ENCODE data around the gene MEFV. TPM values are rescaled to one million over a fixed set of nuclear protein-coding genes. Genes with fewer than 3 reads are reported as not detected.
"Not testable (repeated sequence)": the region's sequence is repeated elsewhere in the genome, so short reads cannot be mapped to it uniquely, and the experiment has no call there.

MEFV gene
- polyA plus RNA-seq, 2 of the 4 experiments (the other 2 are of a cell fraction): not detected

DNA sequence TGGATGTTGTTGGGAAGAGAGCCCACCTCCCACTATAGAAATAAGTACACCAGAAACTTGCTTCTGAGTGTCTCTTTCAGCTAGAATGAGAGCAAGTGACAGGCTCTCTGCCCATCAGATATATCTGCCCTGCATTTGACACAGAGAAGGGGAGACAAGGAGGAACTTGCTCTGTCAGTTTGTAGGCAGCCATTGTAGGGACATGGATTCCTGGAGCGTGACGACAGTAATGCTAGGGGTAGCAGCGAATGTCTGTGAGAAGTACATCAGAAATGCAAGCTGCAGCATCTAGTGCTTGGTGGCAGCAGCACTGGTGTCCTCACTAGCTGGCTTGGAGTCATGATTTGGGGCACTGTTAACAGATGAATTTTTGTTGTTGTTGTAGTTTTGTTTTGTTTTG is 44.4 kb downstream of the MEFV start:
- no peak for TF ChIP-seq HMGXB4 (CRISPR knock-in tag; IDR thresholded peaks at IDR 0.05; ENCODE audit: borderline replicate concordance)
- no peak for TF ChIP-seq USF2 (IDR thresholded peaks at IDR 0.05)
- TF ChIP-seq CBX8 (IDR thresholded peaks at IDR 0.05): no peak
- TF ChIP-seq, protein P1, sequence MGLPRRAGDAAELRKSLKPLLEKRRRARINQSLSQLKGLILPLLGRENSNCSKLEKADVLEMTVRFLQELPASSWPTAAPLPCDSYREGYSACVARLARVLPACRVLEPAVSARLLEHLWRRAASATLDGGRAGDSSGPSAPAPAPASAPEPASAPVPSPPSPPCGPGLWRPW (IDR thresholded peaks at IDR 0.05): no peak
- TF ChIP-seq ZC3H11A (IDR thresholded peaks at IDR 0.05): no peak
- ChIA-PET CTCF (no interaction called here), POLR2A (interaction anchor here (0.6 kb wide), 1 partner anchor 207 kb away, joined by 3 read pairs; no protein-coding TSS in a partner anchor)
- Histone ChIP-seq H3K27ac (no peak overlapping the region), H3K4me3 (no peak overlapping the region), H3K4me1 (no peaks in the 10 kb centered on the region), H3K9me3 (peaks cover 29% of the 10 kb centered on the region; the same call in 2 of the 3 replicates), H3K4me2 (no peak overlapping the region)
- no peak for ATAC-seq
- no peak for FAIRE-seq
- 81% methylated on average over 3 of the region's 3 CpGs for WGBS (ENCODE audit: missing lambda C conversion rate)
- DNase-seq (ENCODE audit: low read depth in 1 of 2, low spot score in 1 of 2): no peak

GRCh38 chr16:3207086-3207953 is 49.1 kb downstream of the MEFV start:
- ChIA-PET POLR2A (interaction anchor here (0.6 kb wide), 1 partner anchor 475 kb away, joined by 3 read pairs; no protein-coding TSS in a partner anchor), CTCF (interaction anchor here (0.7 kb wide), 2 partner anchors 76 to 267 kb away, joined by 3 read pairs; no protein-coding TSS in a partner anchor)
- ATAC-seq (peak; percentile 38 to 58; a peak in 5 of 6 replicates), DNase-seq (ENCODE audit: low read depth in 1 of 2, low spot score in 1 of 2) (no peak), FAIRE-seq (no peak)
- Histone ChIP-seq H3K9me3 (peaks cover 4% of the 10 kb centered on the region; the same call in 2 of the 3 replicates), H3K4me2 (peak overlapping the region; percentile 35; the same call in 2 of the 3 replicates), H3K27ac (no peak overlapping the region), H3K4me1 (no peaks in the 10 kb centered on the region), H3K4me3 (no peak overlapping the region)
- no peak for TF ChIP-seq EHF (CRISPR knock-in tag; IDR thresholded peaks at IDR 0.05)
- TF ChIP-seq ZFP36 (IDR thresholded peaks at IDR 0.05; ENCODE audit: borderline replicate concordance, partially characterized antibody): peak; percentile 39
- 27% methylated on average over 19 of the region's 19 CpGs for WGBS (ENCODE audit: missing lambda C conversion rate)

DNA sequence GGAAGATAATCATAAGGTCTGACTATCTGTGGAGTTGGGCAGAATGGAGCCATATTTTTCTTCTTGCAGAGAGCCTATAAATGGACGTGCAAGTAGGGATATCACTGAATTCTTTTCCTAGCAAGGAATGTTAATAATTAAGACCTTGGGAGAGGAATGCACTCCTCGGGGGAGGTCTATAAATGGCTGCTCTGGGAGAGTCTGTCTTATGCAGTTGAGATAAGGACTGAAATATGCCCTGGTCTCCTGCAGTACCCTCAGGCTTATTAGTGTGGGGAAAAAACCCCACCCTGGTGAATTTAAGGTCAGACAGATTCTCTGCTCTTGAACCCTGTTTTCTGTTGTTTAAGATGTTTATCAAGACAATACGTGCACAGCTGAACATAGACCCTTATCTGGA is 50.5 kb downstream of the MEFV start:
- H3K4me1 ChIP-seq; DNase-seq (ENCODE audit: low read depth in 1 of 2, low spot score in 1 of 2); POLR2A ChIA-PET; H3K27ac ChIP-seq; H3K4me3 ChIP-seq; H3K9me3 ChIP-seq; FAIRE-seq; H3K4me2 ChIP-seq; CTCF ChIA-PET; ATAC-seq: not testable (repeated sequence)
- WGBS (ENCODE audit: missing lambda C conversion rate): 16% methylated on average over 3 of the region's 3 CpGs

GRCh38 chr16:3202903-3203539 is 53.4 kb downstream of the MEFV start:
- ATAC-seq: peak in 1 of 2 experiments; percentile 41; a peak in 2 of 6 replicates
- CTCF ChIA-PET: interaction anchor here (0.8 to 1.7 kb wide), 2 partner anchors 11 to 293 kb away, joined by 4 to 5 read pairs; no protein-coding TSS in a partner anchor

More at GRCh38 chr16:3202903-3203539, 53.4 kb downstream of the MEFV start:
- WGBS (ENCODE audit: missing lambda C conversion rate): 51% methylated on average over 6 of the region's 6 CpGs
- POLR2A ChIA-PET: no interaction called here
- Histone ChIP-seq H3K4me3 (no peak overlapping the region), H3K4me2 (no peak overlapping the region), H3K9me3 (no peaks in the 10 kb centered on the region), H3K27ac (no peak overlapping the region), H3K4me1 (no peaks in the 10 kb centered on the region)
- TF ChIP-seq KDM1A (IDR thresholded peaks at IDR 0.05; ENCODE audit: low read depth) (no peak), HEYL (CRISPR knock-in tag; IDR thresholded peaks at IDR 0.05) (no peak), CHD2 (IDR thresholded peaks at IDR 0.05; ENCODE audit: low read length, partially characterized antibody) (no peak), RFX5 (IDR thresholded peaks at IDR 0.05) (no peak), ESRRA (IDR thresholded peaks at IDR 0.05; ENCODE audit: borderline replicate concordance, low read length) (no peak)
- no peak for FAIRE-seq
- no peak for DNase-seq (ENCODE audit: low read depth in 1 of 2, low spot score in 1 of 2)
